GM23338 (cell line): ENCODE results near the gene HERPUD2. TPM values are rescaled to one million over a fixed set of nuclear protein-coding genes. Genes with fewer than 3 reads are reported as not detected.

Experiments
- ATAC-seq: fragments of 200-7000 bp; cut with Tn5 transposase; 3 replicates; pipeline ENCODE4 v1.9.1; 2020
- DNase-seq: peaks from one replicate; pipeline ENCODE4 v3.0.0-alpha.2; 2015; ENCODE audit warnings: low spot score
- H2AFZ ChIP-seq: fragments of 200-600 bp; sonication (generic); 2 replicates; pipeline ENCODE4 v1.8.0; 2016; ENCODE audit warnings: antibody characterized with exemption, mild to moderate bottlenecking, moderate library complexity
- H3F3A ChIP-seq: fragments of 200-600 bp; sonication (generic); replicated peaks from 2 replicates; pipeline ENCODE4 v1.8.0; 2017; ENCODE audit warnings: antibody characterized with exemption, mixed run types, low read depth
- H3K27ac ChIP-seq: fragments of 200-600 bp; sonication (generic); 2 replicates; pipeline ENCODE4 v1.6.1; 2016; ENCODE audit warnings: low read depth
- H3K27me3 ChIP-seq: fragments of 200-600 bp; sonication (generic); 2 replicates; pipeline ENCODE4 v1.8.0; 2016; ENCODE audit warnings: mild to moderate bottlenecking, mixed run types, moderate library complexity; ENCODE audit not compliant: insufficient read depth
- H3K36me3 ChIP-seq: fragments of 200-600 bp; sonication (generic); 2 replicates; pipeline ENCODE4 v1.8.0; 2016; ENCODE audit warnings: mild to moderate bottlenecking; ENCODE audit not compliant: insufficient read depth
- H3K4me1 ChIP-seq: fragments of 200-600 bp; sonication (generic); 2 replicates; pipeline ENCODE4 v1.8.0; 2016; ENCODE audit warnings: mild to moderate bottlenecking, moderate library complexity; ENCODE audit not compliant: insufficient read depth
- H3K4me2 ChIP-seq: fragments of 200-600 bp; sonication (generic); 2 replicates; pipeline ENCODE4 v1.7.1; 2017; ENCODE audit warnings: mixed run types
- H3K4me3 ChIP-seq: fragments of 200-600 bp; sonication (generic); 2 replicates; pipeline ENCODE4 v1.6.1; 2016; ENCODE audit warnings: mixed run types
- H3K79me2 ChIP-seq: fragments of 200-600 bp; sonication (generic); replicated peaks from 2 replicates; pipeline ENCODE4 v1.8.0; 2017; ENCODE audit warnings: mild to moderate bottlenecking; ENCODE audit not compliant: insufficient read depth
- H3K9me2 ChIP-seq: fragments of 200-600 bp; sonication (generic); 2 replicates; pipeline ENCODE4 v1.8.0; 2017; ENCODE audit not compliant: insufficient read depth
- H4K20me1 ChIP-seq: fragments of 200-600 bp; sonication (generic); replicated peaks from 2 replicates; pipeline ENCODE4 v1.8.0; 2017; ENCODE audit warnings: mild to moderate bottlenecking; ENCODE audit not compliant: insufficient read depth
- H3K27ac Mint-ChIP-seq: 2 replicates; pipeline ENCODE4 v1.8.0; 2020; ENCODE audit warnings: inconsistent platforms, mild to moderate bottlenecking, moderate library complexity, mixed read lengths
- H3K27me3 Mint-ChIP-seq: 3 replicates; pipeline ENCODE4 v1.8.0; 2022; ENCODE audit warnings: low read depth, mild to moderate bottlenecking, moderate library complexity, mixed read lengths, inconsistent platforms; ENCODE audit not compliant: insufficient read depth, poor library complexity
- H3K36me3 Mint-ChIP-seq: 3 replicates; pipeline ENCODE4 v1.8.0; 2021; ENCODE audit warnings: low read depth, mild to moderate bottlenecking, inconsistent platforms, moderate library complexity, mixed read lengths
- H3K4me1 Mint-ChIP-seq: 3 replicates; pipeline ENCODE4 v1.8.0; 2020; ENCODE audit warnings: mild to moderate bottlenecking, inconsistent platforms, mixed read lengths
- H3K4me3 Mint-ChIP-seq: 3 replicates; pipeline ENCODE4 v1.8.0; 2021; ENCODE audit warnings: moderate library complexity, mild to moderate bottlenecking, inconsistent platforms, mixed read lengths
- H3K9me3 Mint-ChIP-seq: 3 replicates; pipeline ENCODE4 v1.8.0; 2020; ENCODE audit warnings: moderate library complexity, mild to moderate bottlenecking, inconsistent platforms, mixed read lengths
- CREB1 ChIP-seq: fragments of 250-450 bp; sonication (Bioruptor Pico); IDR thresholded peaks from 2 replicates; pipeline ENCODE4 v1.5.0; 2020; ENCODE audit warnings: low read depth, mild to moderate bottlenecking, moderate library complexity
- CTCF ChIP-seq, 2 experiments: fragments of 200-600 bp in 1 of 2; sonication (generic) in 1 of 2; conservative IDR thresholded peaks; 2 replicates each; pipeline versions ENCODE4 v1.5.1 to v1.6.1; 2016 to 2017; ENCODE audit warnings: antibody characterized with exemption in 2 of 2, low read depth in 2 of 2, mild to moderate bottlenecking in 2 of 2, moderate library complexity in 1 of 2
- ETS1 ChIP-seq: IDR thresholded peaks from 2 replicates; pipeline ENCODE4 v1.6.1; 2016; ENCODE audit warnings: antibody characterized with exemption
- EZH2 ChIP-seq: fragments of 200-600 bp; sonication (generic); IDR thresholded peaks from one replicate; pipeline ENCODE4 v1.8.0; 2017; ENCODE audit warnings: antibody characterized with exemption, mild to moderate bottlenecking, low read depth; ENCODE audit not compliant: unreplicated experiment
- EZH2phosphoT487 ChIP-seq: fragments of 200-600 bp; sonication (generic); IDR thresholded peaks from one replicate; pipeline ENCODE4 v1.8.1; 2018; ENCODE audit warnings: antibody characterized with exemption; ENCODE audit not compliant: unreplicated experiment
- JUNB ChIP-seq: IDR thresholded peaks from one replicate; pipeline ENCODE4 v1.6.1; 2016; ENCODE audit warnings: antibody characterized with exemption; ENCODE audit not compliant: unreplicated experiment
- NANOG ChIP-seq: IDR thresholded peaks from 2 replicates; pipeline ENCODE4 v1.6.1; 2016; ENCODE audit warnings: antibody characterized with exemption, borderline replicate concordance
- POLR2AphosphoS5 ChIP-seq: IDR thresholded peaks from 2 replicates; pipeline ENCODE4 v1.6.1; 2016; ENCODE audit warnings: antibody characterized with exemption, low read depth
- REST ChIP-seq: IDR thresholded peaks from one replicate; pipeline ENCODE4 v1.6.1; 2018; ENCODE audit warnings: antibody characterized with exemption; ENCODE audit not compliant: unreplicated experiment
- STAT1 ChIP-seq: IDR thresholded peaks from one replicate; pipeline ENCODE4 v1.6.1; 2016; ENCODE audit warnings: antibody characterized with exemption; ENCODE audit not compliant: unreplicated experiment
- ZNF114 ChIP-seq: fragments of 250-450 bp; sonication (Bioruptor Pico); IDR thresholded peaks from 2 replicates; pipeline ENCODE4 v1.5.0; 2020; ENCODE audit warnings: mild to moderate bottlenecking, moderate library complexity
- ZNF331 ChIP-seq: fragments of 250-450 bp; sonication (Bioruptor Pico); IDR thresholded peaks from 2 replicates; pipeline ENCODE4 v1.5.0; 2020; ENCODE audit warnings: low read depth, mild to moderate bottlenecking, moderate library complexity
- ZNF462 ChIP-seq: fragments of 250-450 bp; sonication (Bioruptor Pico); IDR thresholded peaks from 2 replicates; pipeline ENCODE4 v1.5.0; 2020; ENCODE audit warnings: mild to moderate bottlenecking, moderate library complexity
- polyA plus RNA-seq: library from polyadenylated mRNA; unstranded; fragments of >200 nt; fragmentation: Nextera tagmentation; extraction: Ambion mirVana; gene quantifications from 2 replicates; pipeline ENCODE4 v1.2.1, GENCODE V29; 2016
- total RNA-seq: library from RNA; depleted of rRNA; stranded (reverse); fragments of >200 nt; shearing (Covaris generic); gene quantifications from 2 replicates; pipeline ENCODE4 v1.2.3, GENCODE V29; 2014

The HERPUD2 gene
- total and polyA plus RNA-seq, 2 experiments from 2014 or later = 8.0 to 12.0 TPM

- no peaks in the 10 kb centered on the region for H3F3A ChIP-seq
Measured at GRCh38 chr7:35617041-35617440, 77.9 kb downstream of the HERPUD2 start.

More at GRCh38 chr7:35617041-35617440, 77.9 kb downstream of the HERPUD2 start:
- no peak for TF ChIP-seq ETS1
- no peak for TF ChIP-seq NANOG
- no peak for TF ChIP-seq ZNF114
- TF ChIP-seq STAT1 = no peak
- no peak for TF ChIP-seq ZNF462 (CRISPR knock-in tag)
- no peak for TF ChIP-seq CTCF (conservative IDR thresholded peaks at IDR 0.05; ENCODE audit: low read depth in 2 of 2)
- TF ChIP-seq EZH2phosphoT487 = no peak
- TF ChIP-seq CREB1 (CRISPR knock-in tag) = no peak
- TF ChIP-seq REST = no peak
- no peak for TF ChIP-seq JUNB
- no peak for TF ChIP-seq ZNF331 (CRISPR knock-in tag)
- TF ChIP-seq POLR2AphosphoS5 = no peak
- TF ChIP-seq EZH2 = no peak
- Mint-ChIP-seq H3K4me3 (no peak overlapping the region), H3K4me1 (no peaks in the 10 kb centered on the region), H3K27me3 (no peaks in the 10 kb centered on the region), H3K9me3 (no peaks in the 10 kb centered on the region; the same call in 2 of the 3 replicates), H3K27ac (no peak overlapping the region), H3K36me3 (no peaks in the 10 kb centered on the region)
- Histone ChIP-seq H3K36me3 (0 out of 2 replicates have a peak, but pooled peaks cover 2% of the 10 kb centered on the region), H3K27ac (no peak overlapping the region), H3K9me2 (no peaks in the 10 kb centered on the region), H4K20me1 (no peaks in the 10 kb centered on the region), H3K4me2 (no peak overlapping the region), H2AFZ (no peak overlapping the region), H3K79me2 (no peaks in the 10 kb centered on the region), H3K4me3 (no peak overlapping the region), H3K4me1 (no peaks in the 10 kb centered on the region), H3K27me3 (no peaks in the 10 kb centered on the region)
- no peak for DNase-seq
- no peak for ATAC-seq
